Epithelial cell of esophagus (primary cell): ENCODE results near the gene RAPGEF3.

Source experiments
- DNase-seq: peaks from one replicate; pipeline ENCODE4 v3.0.0; 2010; ENCODE audit warnings: low read depth
- H3K4me3 ChIP-seq: 2 replicates; pipeline ENCODE4 v1.5.1; 2011; ENCODE audit warnings: mild to moderate bottlenecking, low read length, control low read depth
- TF ChIP-seq, protein P1 (sequence below): IDR thresholded peaks from 2 replicates; pipeline ENCODE4 v1.5.1; 2011; ENCODE audit warnings: low read depth, mild to moderate bottlenecking, low read length, control low read depth, inconsistent platforms; ENCODE audit not compliant: insufficient read depth; ENCODE audit errors: missing control alignments

RAPGEF3 gene

GRCh38 chr12:47732504-47732903 is 26.2 kb downstream of the RAPGEF3 start:
- TF ChIP-seq, protein P1, sequence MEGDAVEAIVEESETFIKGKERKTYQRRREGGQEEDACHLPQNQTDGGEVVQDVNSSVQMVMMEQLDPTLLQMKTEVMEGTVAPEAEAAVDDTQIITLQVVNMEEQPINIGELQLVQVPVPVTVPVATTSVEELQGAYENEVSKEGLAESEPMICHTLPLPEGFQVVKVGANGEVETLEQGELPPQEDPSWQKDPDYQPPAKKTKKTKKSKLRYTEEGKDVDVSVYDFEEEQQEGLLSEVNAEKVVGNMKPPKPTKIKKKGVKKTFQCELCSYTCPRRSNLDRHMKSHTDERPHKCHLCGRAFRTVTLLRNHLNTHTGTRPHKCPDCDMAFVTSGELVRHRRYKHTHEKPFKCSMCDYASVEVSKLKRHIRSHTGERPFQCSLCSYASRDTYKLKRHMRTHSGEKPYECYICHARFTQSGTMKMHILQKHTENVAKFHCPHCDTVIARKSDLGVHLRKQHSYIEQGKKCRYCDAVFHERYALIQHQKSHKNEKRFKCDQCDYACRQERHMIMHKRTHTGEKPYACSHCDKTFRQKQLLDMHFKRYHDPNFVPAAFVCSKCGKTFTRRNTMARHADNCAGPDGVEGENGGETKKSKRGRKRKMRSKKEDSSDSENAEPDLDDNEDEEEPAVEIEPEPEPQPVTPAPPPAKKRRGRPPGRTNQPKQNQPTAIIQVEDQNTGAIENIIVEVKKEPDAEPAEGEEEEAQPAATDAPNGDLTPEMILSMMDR: no peak
- DNase-seq: no peak
- H3K4me3 ChIP-seq: no peak overlapping the region

GRCh38 chr12:47731723-47732122 is 27.0 kb downstream of the RAPGEF3 start:
- TF ChIP-seq, protein P1: no peak
- no peak for DNase-seq
- no peak overlapping the region for H3K4me3 ChIP-seq

GRCh38 chr12:47730341-47730744 is 28.3 kb downstream of the RAPGEF3 start:
- TF ChIP-seq, protein P1: no peak
- H3K4me3 ChIP-seq: no peak overlapping the region
- no peak for DNase-seq

DNA sequence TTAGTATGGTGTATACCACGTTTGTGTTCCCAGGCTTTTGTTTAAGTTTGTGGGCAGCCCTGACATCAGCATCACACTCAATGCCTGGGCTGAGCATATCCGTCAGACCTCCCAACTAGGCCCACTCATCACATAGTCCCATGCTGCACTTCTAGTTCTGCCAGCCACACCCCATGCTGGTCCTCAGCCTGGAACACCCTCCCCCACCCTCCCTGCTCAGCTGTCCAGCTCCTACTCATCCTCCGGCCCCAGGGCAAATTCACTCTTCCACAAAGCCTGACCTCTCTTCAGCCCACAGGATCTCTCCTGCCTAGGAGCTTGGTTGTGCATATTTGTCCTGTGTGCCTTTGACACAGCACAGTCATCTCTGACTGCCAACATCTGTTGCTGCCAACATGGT is 29.4 kb downstream of the RAPGEF3 start:
- DNase-seq: peak; percentile 43
- TF ChIP-seq, protein P1: no peak

DNA sequence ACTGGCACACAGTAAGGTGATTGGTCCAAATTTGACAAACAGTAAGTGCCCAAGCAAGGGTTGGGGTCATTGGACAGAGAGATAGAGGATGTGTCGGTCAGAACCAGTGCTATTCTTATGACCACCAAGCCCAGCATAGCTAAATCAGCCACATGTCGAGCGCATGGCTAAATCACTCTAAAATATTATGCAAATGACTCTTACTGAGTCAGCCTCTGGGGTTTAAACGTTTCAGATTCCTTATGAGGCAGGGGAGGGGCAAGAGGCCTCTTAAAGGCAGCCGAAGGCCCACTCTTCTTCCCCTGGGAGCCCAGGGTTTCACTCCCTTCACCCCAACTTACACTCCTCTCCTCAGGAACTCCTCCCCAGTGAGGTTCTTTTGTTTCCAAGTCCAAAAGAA is 32.8 kb downstream of the RAPGEF3 start:
- TF ChIP-seq, protein P1: no peak
- DNase-seq: peak; percentile 61

More for the DNA sequence above, 29.4 kb downstream of the RAPGEF3 start:
- no peak overlapping the region for H3K4me3 ChIP-seq

GRCh38 chr12:47725091-47725772 is 33.4 kb downstream of the RAPGEF3 start, which contains the start of gene ENDOU:
ENDOU (minus strand) TSS chr12:47725490; CDS start chr12:47725413, 77 bp downstream.
- no peak within 1 kb of the TSS for H3K4me3 ChIP-seq
- TF ChIP-seq, protein P1: no peak
- DNase-seq: peak; percentile 73

More for the DNA sequence above, 32.8 kb downstream of the RAPGEF3 start:
- H3K4me3 ChIP-seq: no peak overlapping the region
